GM19395 (cell line): ENCODE results near the gene SLC44A4.
"Not testable (repeated sequence)": the region's sequence is repeated elsewhere in the genome, so short reads cannot be mapped to it uniquely, and the experiment has no call there.

ENCODE experiments used
- ATAC-seq: cut with Tn5 transposase; IDR thresholded peaks from one replicate; pipeline ENCODE4 v1.9.1; 2021; ENCODE audit warnings: mild to moderate bottlenecking, moderate library complexity; ENCODE audit not compliant: unreplicated experiment

SLC44A4 gene

GRCh38 chr6:31878726-31879125 is at the start of gene SLC44A4:
TSS of gene SLC44A4 (minus strand) at chr6:31878997. CDS start at chr6:31878980, 17 bp downstream.
- ATAC-seq, result no peak

GRCh38 chr6:31928672-31928939 is 49.8 kb upstream of the SLC44A4 start:
- no peak for ATAC-seq

GRCh38 chr6:31927863-31928671 is 49.3 kb upstream of the SLC44A4 start:
- ATAC-seq, result no peak

- no peak for ATAC-seq
Measured at GRCh38 chr6:31927242-31927862, 48.6 kb upstream of the SLC44A4 start, which contains the start of gene C2. TSS of gene C2 (plus strand) at chr6:31927717. CDS start at chr6:31927753, 36 bp downstream.

- ATAC-seq, result no peak
Measured at GRCh38 chr6:31922942-31923341, 44.1 kb upstream of the SLC44A4 start.

- ATAC-seq, result no peak
Measured at GRCh38 chr6:31920811-31921210, 42.0 kb upstream of the SLC44A4 start.

GRCh38 chr6:31919624-31920303 is 41.0 kb upstream of the SLC44A4 start:
- no peak for ATAC-seq

GRCh38 chr6:31918069-31918720 is 39.4 kb upstream of the SLC44A4 start:
- no peak for ATAC-seq

GRCh38 chr6:31915756-31916155 is 37.0 kb upstream of the SLC44A4 start:
- ATAC-seq, result no peak

- no peak for ATAC-seq
Measured at GRCh38 chr6:31915351-31915750, 36.6 kb upstream of the SLC44A4 start.

GRCh38 chr6:31911826-31912585 is 33.2 kb upstream of the SLC44A4 start:
- ATAC-seq, result no peak

- not testable (repeated sequence) for ATAC-seq
Measured at GRCh38 chr6:31909298-31909697, 30.5 kb upstream of the SLC44A4 start.

- peak; percentile 80 for ATAC-seq
Measured at GRCh38 chr6:31908791-31909190, 30.0 kb upstream of the SLC44A4 start.

GRCh38 chr6:31908255-31908654 is 29.5 kb upstream of the SLC44A4 start:
- not testable (repeated sequence) for ATAC-seq

- ATAC-seq, result no peak
Measured at GRCh38 chr6:31907158-31907813, 28.5 kb upstream of the SLC44A4 start.

GRCh38 chr6:31906727-31907126 is 27.9 kb upstream of the SLC44A4 start:
- ATAC-seq, result not testable (repeated sequence)

GRCh38 chr6:31906122-31906521 is 27.3 kb upstream of the SLC44A4 start:
- ATAC-seq, result no peak

GRCh38 chr6:31905041-31905440 is 26.2 kb upstream of the SLC44A4 start:
- ATAC-seq, result no peak

GRCh38 chr6:31903957-31904356 is 25.2 kb upstream of the SLC44A4 start:
- ATAC-seq, result no peak
